Measurements from ENCODE around the gene ENAH.

GRCh38 chr1:225460021-225460736 lies 192.7 kb downstream of the ENAH start:
- no peak for TF ChIP-seq EZH2 (IDR thresholded peaks at IDR 0.05; ENCODE audit: borderline replicate concordance, low read length)
- TF ChIP-seq, protein P1, sequence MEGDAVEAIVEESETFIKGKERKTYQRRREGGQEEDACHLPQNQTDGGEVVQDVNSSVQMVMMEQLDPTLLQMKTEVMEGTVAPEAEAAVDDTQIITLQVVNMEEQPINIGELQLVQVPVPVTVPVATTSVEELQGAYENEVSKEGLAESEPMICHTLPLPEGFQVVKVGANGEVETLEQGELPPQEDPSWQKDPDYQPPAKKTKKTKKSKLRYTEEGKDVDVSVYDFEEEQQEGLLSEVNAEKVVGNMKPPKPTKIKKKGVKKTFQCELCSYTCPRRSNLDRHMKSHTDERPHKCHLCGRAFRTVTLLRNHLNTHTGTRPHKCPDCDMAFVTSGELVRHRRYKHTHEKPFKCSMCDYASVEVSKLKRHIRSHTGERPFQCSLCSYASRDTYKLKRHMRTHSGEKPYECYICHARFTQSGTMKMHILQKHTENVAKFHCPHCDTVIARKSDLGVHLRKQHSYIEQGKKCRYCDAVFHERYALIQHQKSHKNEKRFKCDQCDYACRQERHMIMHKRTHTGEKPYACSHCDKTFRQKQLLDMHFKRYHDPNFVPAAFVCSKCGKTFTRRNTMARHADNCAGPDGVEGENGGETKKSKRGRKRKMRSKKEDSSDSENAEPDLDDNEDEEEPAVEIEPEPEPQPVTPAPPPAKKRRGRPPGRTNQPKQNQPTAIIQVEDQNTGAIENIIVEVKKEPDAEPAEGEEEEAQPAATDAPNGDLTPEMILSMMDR (conservative IDR thresholded peaks at IDR 0.05 in 1 of 2, IDR thresholded peaks at IDR 0.05 in 1 of 2; ENCODE audit: extremely low read depth in 1 of 2, insufficient read depth in 1 of 2, low read depth in 1 of 2, low read length in 2 of 2) = no peak

Measured in mammary epithelial cell (primary cell).